ENCODE measurements around the gene KCNK5. TPM values are rescaled to one million over a fixed set of nuclear protein-coding genes. Genes with fewer than 3 reads are reported as not detected.

The KCNK5 gene, protein sequence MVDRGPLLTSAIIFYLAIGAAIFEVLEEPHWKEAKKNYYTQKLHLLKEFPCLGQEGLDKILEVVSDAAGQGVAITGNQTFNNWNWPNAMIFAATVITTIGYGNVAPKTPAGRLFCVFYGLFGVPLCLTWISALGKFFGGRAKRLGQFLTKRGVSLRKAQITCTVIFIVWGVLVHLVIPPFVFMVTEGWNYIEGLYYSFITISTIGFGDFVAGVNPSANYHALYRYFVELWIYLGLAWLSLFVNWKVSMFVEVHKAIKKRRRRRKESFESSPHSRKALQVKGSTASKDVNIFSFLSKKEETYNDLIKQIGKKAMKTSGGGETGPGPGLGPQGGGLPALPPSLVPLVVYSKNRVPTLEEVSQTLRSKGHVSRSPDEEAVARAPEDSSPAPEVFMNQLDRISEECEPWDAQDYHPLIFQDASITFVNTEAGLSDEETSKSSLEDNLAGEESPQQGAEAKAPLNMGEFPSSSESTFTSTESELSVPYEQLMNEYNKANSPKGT
- total RNA-seq = 10 to 100 TPM; 26.9 to 39.6 TPM

GRCh38 chr6:39228992-39229767 lies at the start of gene KCNK5:
Gene KCNK5, minus strand, starts transcription at chr6:39229475. Its CDS starts 364 bp downstream, at chr6:39229111.
- H3K4me3 ChIP-seq = peak within 1 kb of the TSS; percentile 55
- no peaks in the 10 kb centered on the region for H3K4me1 ChIP-seq
- H3K9ac ChIP-seq (ENCODE audit: low read depth in 2 of 2, low read length in 2 of 2) = peak within 1 kb of the TSS; percentile 86 to 96
- no peaks in the 10 kb centered on the region for H3K9me3 ChIP-seq
- DNase-seq = peak; percentile 90
- intact Hi-C loops (cut with DNase I) = no loop called here
- H3K27me3 ChIP-seq = no peaks in the 10 kb centered on the region
- TF ChIP-seq, protein P1, sequence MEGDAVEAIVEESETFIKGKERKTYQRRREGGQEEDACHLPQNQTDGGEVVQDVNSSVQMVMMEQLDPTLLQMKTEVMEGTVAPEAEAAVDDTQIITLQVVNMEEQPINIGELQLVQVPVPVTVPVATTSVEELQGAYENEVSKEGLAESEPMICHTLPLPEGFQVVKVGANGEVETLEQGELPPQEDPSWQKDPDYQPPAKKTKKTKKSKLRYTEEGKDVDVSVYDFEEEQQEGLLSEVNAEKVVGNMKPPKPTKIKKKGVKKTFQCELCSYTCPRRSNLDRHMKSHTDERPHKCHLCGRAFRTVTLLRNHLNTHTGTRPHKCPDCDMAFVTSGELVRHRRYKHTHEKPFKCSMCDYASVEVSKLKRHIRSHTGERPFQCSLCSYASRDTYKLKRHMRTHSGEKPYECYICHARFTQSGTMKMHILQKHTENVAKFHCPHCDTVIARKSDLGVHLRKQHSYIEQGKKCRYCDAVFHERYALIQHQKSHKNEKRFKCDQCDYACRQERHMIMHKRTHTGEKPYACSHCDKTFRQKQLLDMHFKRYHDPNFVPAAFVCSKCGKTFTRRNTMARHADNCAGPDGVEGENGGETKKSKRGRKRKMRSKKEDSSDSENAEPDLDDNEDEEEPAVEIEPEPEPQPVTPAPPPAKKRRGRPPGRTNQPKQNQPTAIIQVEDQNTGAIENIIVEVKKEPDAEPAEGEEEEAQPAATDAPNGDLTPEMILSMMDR (IDR thresholded peaks at IDR 0.05) = peak; percentile 85
- H3K27ac ChIP-seq = peak within 1 kb of the TSS; percentile 41
- no peaks in the 10 kb centered on the region for H3K36me3 ChIP-seq

DNA sequence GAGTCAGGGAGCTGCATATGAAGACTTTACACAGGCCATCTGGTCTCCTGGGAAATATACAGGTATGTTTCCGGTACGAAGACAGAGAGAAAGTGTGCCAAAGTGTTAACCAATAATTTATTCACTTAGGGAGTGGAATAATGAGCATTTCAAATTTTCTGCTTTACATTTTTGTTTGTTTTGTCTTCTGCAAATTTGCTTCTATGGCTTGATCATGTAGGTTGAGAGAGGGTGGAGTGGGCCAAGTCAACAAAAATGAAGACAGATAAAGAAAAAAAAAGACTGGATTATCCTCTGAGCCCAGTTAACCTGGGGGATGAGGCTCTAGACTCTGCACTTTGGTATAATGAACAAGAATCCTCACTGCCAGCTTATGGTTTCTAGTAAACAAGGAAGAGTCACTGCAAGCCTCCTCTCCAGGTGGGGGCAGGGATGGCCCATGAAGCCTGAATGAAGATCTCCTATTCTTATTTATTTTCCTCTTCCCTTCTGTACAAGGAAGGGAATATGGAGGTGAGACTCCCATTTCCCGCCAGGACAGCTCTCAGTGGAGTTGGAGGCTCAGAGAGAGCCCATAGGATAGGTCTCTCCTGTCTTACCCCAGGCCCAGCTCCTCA lies 47.2 kb upstream of the KCNK5 start:
- Histone ChIP-seq H3K27ac (peak overlapping the region; percentile 65), H3K36me3 (no peaks in the 10 kb centered on the region)
- peak; percentile 51 for DNase-seq

DNA sequence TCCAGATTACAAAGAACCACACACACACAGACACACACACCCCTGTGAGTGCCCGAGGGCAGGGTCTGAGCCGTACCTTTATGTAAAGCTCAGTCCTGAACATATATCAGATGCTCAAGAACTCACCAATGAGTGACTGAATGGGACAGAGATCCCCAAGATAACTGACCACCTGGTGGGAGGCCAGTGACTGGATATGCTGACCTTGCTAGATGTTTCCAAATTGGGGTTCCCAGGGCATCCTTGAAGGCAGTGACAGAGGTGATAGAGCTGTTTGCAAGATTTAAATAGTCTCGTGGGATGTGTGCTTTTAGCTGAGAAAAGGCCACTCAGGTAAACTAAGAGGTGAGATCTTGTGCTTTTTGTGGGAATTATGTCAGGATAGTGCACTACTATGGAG lies 45.6 kb upstream of the KCNK5 start:
- H3K27ac ChIP-seq = no peak overlapping the region
- TF ChIP-seq, protein P1 (IDR thresholded peaks at IDR 0.05) = no peak
- no peaks in the 10 kb centered on the region for H3K27me3 ChIP-seq
- no peak overlapping the region for H3K4me3 ChIP-seq
- no peaks in the 10 kb centered on the region for H3K4me1 ChIP-seq
- H3K9me3 ChIP-seq = no peaks in the 10 kb centered on the region
- no peaks in the 10 kb centered on the region for H3K36me3 ChIP-seq
- DNase-seq = no peak
- intact Hi-C loops (cut with DNase I) = no loop called here
- H3K9ac ChIP-seq (ENCODE audit: low read depth in 2 of 2, low read length in 2 of 2) = no peak overlapping the region

More for the DNA sequence above, 47.2 kb upstream of the KCNK5 start:
- H3K9ac ChIP-seq (ENCODE audit: low read depth in 2 of 2, low read length in 2 of 2) = peak overlapping the region in 1 of 2 donors; percentile 39
- TF ChIP-seq, protein P1 (IDR thresholded peaks at IDR 0.05) = no peak
- no peaks in the 10 kb centered on the region for H3K9me3 ChIP-seq
- intact Hi-C loops (cut with DNase I) = no loop called here
- peaks cover 4% of the 10 kb centered on the region for H3K4me1 ChIP-seq
- H3K27me3 ChIP-seq = no peaks in the 10 kb centered on the region
- no peak overlapping the region for H3K4me3 ChIP-seq

GRCh38 chr6:39274471-39274870 lies 45.2 kb upstream of the KCNK5 start:
- intact Hi-C loops (cut with DNase I) = no loop called here
- Histone ChIP-seq H3K9me3 (no peaks in the 10 kb centered on the region), H3K27me3 (no peaks in the 10 kb centered on the region), H3K4me3 (no peak overlapping the region), H3K4me1 (no peaks in the 10 kb centered on the region), H3K27ac (no peak overlapping the region), H3K36me3 (no peaks in the 10 kb centered on the region), H3K9ac (ENCODE audit: low read depth in 2 of 2, low read length in 2 of 2) (no peak overlapping the region)
- TF ChIP-seq, protein P1 (IDR thresholded peaks at IDR 0.05) = no peak
- no peak for DNase-seq

DNA sequence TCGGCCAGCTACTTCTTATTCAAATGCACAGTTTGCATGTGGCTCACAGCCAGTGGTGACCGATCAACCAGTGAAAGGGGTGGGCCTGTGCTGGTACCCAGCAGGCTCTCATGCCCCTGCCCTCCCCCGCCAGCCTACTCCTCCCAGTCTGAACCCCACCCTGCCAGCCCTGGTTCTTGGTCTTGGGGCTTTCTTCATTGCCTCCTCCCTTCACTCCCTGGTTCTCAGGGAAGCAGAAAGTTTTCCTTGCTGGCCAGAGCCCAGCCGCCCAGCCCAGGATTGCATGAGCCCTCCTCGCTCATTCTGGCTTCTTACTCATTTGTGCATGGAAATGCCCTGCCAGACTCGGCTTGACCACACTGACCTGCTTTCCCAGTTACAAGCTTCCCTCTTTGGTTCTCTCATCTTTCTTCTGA lies 44.1 kb upstream of the KCNK5 start:
- no peak overlapping the region for H3K4me3 ChIP-seq
- intact Hi-C loops (cut with DNase I) = no loop called here
- no peaks in the 10 kb centered on the region for H3K36me3 ChIP-seq
- no peaks in the 10 kb centered on the region for H3K27me3 ChIP-seq
- DNase-seq = peak; percentile 81
- no peaks in the 10 kb centered on the region for H3K9me3 ChIP-seq
- TF ChIP-seq, protein P1 (IDR thresholded peaks at IDR 0.05) = no peak
- H3K9ac ChIP-seq (ENCODE audit: low read depth in 2 of 2, low read length in 2 of 2) = no peak overlapping the region
- H3K27ac ChIP-seq = peak overlapping the region; percentile 17
- no peaks in the 10 kb centered on the region for H3K4me1 ChIP-seq
